K562 (cell line): ENCODE data around the gene MAGI2. TPM values are rescaled to one million over a fixed set of nuclear protein-coding genes. Genes with fewer than 3 reads are reported as not detected.

Experiments
- ATAC-seq: fragments of 200-7000 bp; cut with Tn5 transposase; 3 replicates; pipeline ENCODE4 v1.9.1; 2020; ENCODE audit warnings: moderate library complexity
- BruUV-seq: library from RNA; stranded (reverse); fragments of 400-500 nt; replicated peaks from 2 replicates; lab custom pipeline; 2021; lab: Mats Ljungman, UMichigan
- CTCF ChIA-PET: fragments of 300-600 bp; formaldehyde crosslinking; extraction: SDS; loops from one replicate; lab custom pipeline; 2021; ENCODE audit warnings: low intra/inter-chr PET ratio; lab: Yijun Ruan, JAX
- POLR2A ChIA-PET: fragments of 300-600, 350-650 bp; sonication (Branson Sonifier 250); formaldehyde crosslinking; extraction: SDS; loops from one replicate; lab custom pipeline; 2021; ENCODE audit warnings: antibody characterized with exemption, inconsistent platforms; lab: Yijun Ruan, JAX
- DNase-seq, 4 experiments: peaks; one replicate each; pipeline versions ENCODE4 v3.0.0 to v3.0.0-alpha.2; 2011 to 2018; ENCODE audit warnings: low spot score in 3 of 4, mixed read lengths in 3 of 4; ENCODE audit errors: extremely low read depth in 1 of 4
- FAIRE-seq: peaks from 2 replicates; lab custom pipeline; 2011; peaks lifted over from hg19 to GRCh38; lab: Jason Lieb, UNC
- H2AFZ ChIP-seq: 2 replicates; pipeline ENCODE4 v1.6.0; 2011; ENCODE audit warnings: low read depth, low read length, control low read depth, inconsistent platforms
- H3K27ac ChIP-seq: fragments of 200-600 bp; 3 replicates; pipeline ENCODE4 v1.8.0; 2011; ENCODE audit warnings: low read depth, mild to moderate bottlenecking, control low read depth, inconsistent platforms, low read length, moderate library complexity, mixed read lengths; ENCODE audit errors: extremely low read depth
- H3K27me3 ChIP-seq, 2 experiments: fragments of 300-600 bp in 1 of 2; 2 replicates in 1 of 2; 3 replicates in 1 of 2; pipeline versions ENCODE4 v1.6.0 to v1.8.0; 2011; ENCODE audit warnings: inconsistent platforms in 2 of 2, low read length in 2 of 2, mild to moderate bottlenecking in 1 of 2, mixed read lengths in 1 of 2, moderate library complexity in 1 of 2; ENCODE audit not compliant: control insufficient read depth in 2 of 2, insufficient read depth in 2 of 2
- H3K36me3 ChIP-seq: fragments of 300-600 bp; 3 replicates; pipeline ENCODE4 v1.8.0; 2011; ENCODE audit warnings: mild to moderate bottlenecking, low read length, inconsistent platforms; ENCODE audit not compliant: control insufficient read depth, insufficient read depth
- H3K4me1 ChIP-seq, 2 experiments: fragments of 200-600 bp in 1 of 2; replicated peaks in 1 of 2; 2 replicates in 1 of 2; 3 replicates in 1 of 2; pipeline versions ENCODE4 v1.5.1 to v1.8.0; 2011; ENCODE audit warnings: inconsistent platforms in 2 of 2, low read length in 2 of 2, mild to moderate bottlenecking in 1 of 2, mixed read lengths in 1 of 2, moderate library complexity in 1 of 2; ENCODE audit not compliant: control insufficient read depth in 2 of 2, insufficient read depth in 2 of 2
- H3K4me2 ChIP-seq: 2 replicates; pipeline ENCODE4 v1.6.1; 2011; ENCODE audit warnings: low read length, control low read depth, inconsistent platforms, mixed read lengths; ENCODE audit not compliant: insufficient read depth
- H3K4me3 ChIP-seq: fragments of 200-600 bp; sonication (generic), shearing (Covaris generic); 2 replicates; pipeline ENCODE4 v1.5.1; 2016; ENCODE audit warnings: control low read depth, inconsistent platforms
- H3K79me2 ChIP-seq: fragments of 200-600 bp; 3 replicates; pipeline ENCODE4 v1.8.0; 2011; ENCODE audit warnings: low read length, inconsistent platforms; ENCODE audit not compliant: control insufficient read depth, insufficient read depth
- H3K9ac ChIP-seq, 2 experiments: 2 replicates each; pipeline versions ENCODE4 v1.6.0 to v1.6.1; 2011; ENCODE audit warnings: low read depth in 2 of 2, low read length in 2 of 2, control low read depth in 1 of 2, inconsistent platforms in 1 of 2, mild to moderate bottlenecking in 1 of 2, mixed read lengths in 1 of 2; ENCODE audit not compliant: insufficient read depth in 1 of 2
- H3K9me1 ChIP-seq: one replicate; pipeline ENCODE4 v1.6.0; 2011; ENCODE audit warnings: inconsistent platforms, mild to moderate bottlenecking, low read length, moderate library complexity; ENCODE audit not compliant: control insufficient read depth, insufficient read depth
- H3K9me3 ChIP-seq: replicated peaks from 2 replicates; pipeline ENCODE4 v1.5.1; 2011; ENCODE audit warnings: low read depth, low read length, inconsistent platforms; ENCODE audit not compliant: control insufficient read depth, insufficient read depth
- H4K20me1 ChIP-seq: replicated peaks from 2 replicates; pipeline ENCODE4 v1.6.1; 2011; ENCODE audit warnings: low read length, inconsistent platforms, mixed read lengths; ENCODE audit not compliant: control insufficient read depth, insufficient read depth
- ETV1 ChIP-seq: fragments of 450-650 bp; conservative IDR thresholded peaks from 2 replicates; pipeline ENCODE4 v1.6.1; 2016; ENCODE audit warnings: missing genetic modification characterization, control low read depth, low read depth, missing compliant biosample characterization
- ETV6 ChIP-seq, 3 experiments: fragments of 150-350 bp in 1 of 3; sonication (generic) in 1 of 3; formaldehyde crosslinking in 1 of 3; IDR thresholded peaks; 2 replicates each; pipeline versions ENCODE4 v1.6.1 to v1.8.0; 2014 to 2022; ENCODE audit warnings: borderline replicate concordance in 2 of 3, low read depth in 2 of 3, antibody characterized with exemption in 1 of 3, low read length in 1 of 3, mild to moderate bottlenecking in 1 of 3, missing genetic modification reagents in 1 of 3
- IRF1 ChIP-seq: sonication (generic); formaldehyde crosslinking; IDR thresholded peaks from 2 replicates; pipeline ENCODE4 v1.8.0; 2022; ENCODE audit warnings: missing genetic modification reagents, mild to moderate bottlenecking, borderline replicate concordance
- NCOA6 ChIP-seq: fragments of 450-650 bp; IDR thresholded peaks from 2 replicates; pipeline ENCODE4 v1.6.1; 2017; ENCODE audit warnings: mild to moderate bottlenecking
- RBM34 ChIP-seq: fragments of 200-400 bp; formaldehyde crosslinking; IDR thresholded peaks from 2 replicates; pipeline ENCODE4 v1.6.1; 2018; ENCODE audit warnings: low read length, borderline replicate concordance; ENCODE audit not compliant: insufficient read depth
- SIN3A ChIP-seq, 2 experiments: fragments of 150-350 bp in 1 of 2; IDR thresholded peaks; 2 replicates each; pipeline ENCODE4 v1.6.1; 2011 to 2016; ENCODE audit warnings: borderline replicate concordance in 2 of 2, low read depth in 2 of 2, low read length in 2 of 2, mild to moderate bottlenecking in 2 of 2, moderate library complexity in 2 of 2; ENCODE audit not compliant: control insufficient read depth in 1 of 2
- SMAD4 ChIP-seq: fragments of 250-450 bp; sonication (Bioruptor Pico); conservative IDR thresholded peaks from 2 replicates; pipeline ENCODE4 v1.8.0; 2021; ENCODE audit warnings: inconsistent platforms, mild to moderate bottlenecking, moderate library complexity
- U2AF1 ChIP-seq: fragments of 200-400 bp; formaldehyde crosslinking; optimal IDR thresholded peaks from 2 replicates; pipeline ENCODE3; 2017; ENCODE audit warnings: mild to moderate bottlenecking, low read depth, low read length, moderate library complexity
- YY1 ChIP-seq, 3 experiments: IDR thresholded peaks; 2 replicates each; pipeline ENCODE4 v1.6.1; 2011; ENCODE audit warnings: low read length in 2 of 3, mild to moderate bottlenecking in 2 of 3, moderate library complexity in 2 of 3, borderline replicate concordance in 1 of 3, control low read depth in 1 of 3, low read depth in 1 of 3; ENCODE audit not compliant: insufficient read depth in 3 of 3, insufficient replicate concordance in 2 of 3, control insufficient read depth in 1 of 3, insufficient read length in 1 of 3; ENCODE audit errors: extremely low read depth in 1 of 3
- ZNF121 ChIP-seq: sonication (generic); formaldehyde crosslinking; conservative IDR thresholded peaks from 2 replicates; pipeline ENCODE4 v1.8.0; 2022; ENCODE audit warnings: missing genetic modification reagents
- WGBS: fragments of 100-300 bp; shearing (Covaris generic); methylation state at CpG from one replicate; pipeline ENCODE4 v1.1.6; 2016; ENCODE audit warnings: low coverage, mixed read lengths; ENCODE audit not compliant: insufficient coverage; ENCODE audit errors: missing lambda C conversion rate; 5-methylcytosine and 5-hydroxymethylcytosine counted together
- in situ Hi-C: fragments of 300-500 bp; cut with MboI; formaldehyde crosslinking; loops from 4 replicates; pipeline ENCODE4 v1.15.0; 2018; ENCODE audit warnings: inconsistent platforms, mixed read lengths
- intact Hi-C: fragments of 100-400 bp; cut with micrococcal nuclease; formaldehyde crosslinking; loops from 2 replicates; pipeline ENCODE4 v1.14.2; 2022
- polyA plus RNA-seq, 8 experiments: library from polyadenylated mRNA; depleted of rRNA in 4 of 8; stranded (reverse) in 5 of 8; unstranded in 3 of 8; fragments of >200 nt; fragmentation: Nextera tagmentation in 2 of 8; fragmentation: Illumina TruSeq in 1 of 8; extraction: Ambion mirVana in 2 of 8; extraction: Trizol in 1 of 8; gene quantifications; 2 replicates each; pipeline versions ENCODE4 v1.2.1 to v1.2.3, GENCODE V29; 2011 to 2014; ENCODE audit warnings: inconsistent platforms in 1 of 8, missing spikeins in 1 of 8
- total RNA-seq, 7 experiments: library from RNA; depleted of rRNA in 6 of 7; stranded (reverse); fragments of >200 nt in 6 of 7; fragmentation: Illumina TruSeq in 2 of 7; extraction: Trizol in 2 of 7; gene quantifications; 2 replicates each; pipeline versions ENCODE4 v1.2.1 to v1.2.3, GENCODE V29; 2011 to 2021; ENCODE audit warnings: low replicate concordance in 1 of 7

MAGI2 gene
- total and polyA plus RNA-seq, 9 of the 15 experiments (the other 6 are each of a cell fraction or from before 2014, with no cell fraction given): 0.27 to 1.4 (median 0.70) TPM

GRCh38 chr7:78594156-78594555 is 859.3 kb downstream of the MAGI2 start:
- BruUV-seq: no TSS peak
- H3K4me2 ChIP-seq: no peak overlapping the region
- H3K4me1 ChIP-seq: no peaks in the 10 kb centered on the region
- no peaks in the 10 kb centered on the region for H3K27me3 ChIP-seq
- intact Hi-C loops: no loop called here
- ChIA-PET POLR2A (no interaction called here), CTCF (no interaction called here)
- FAIRE-seq (no peak), ATAC-seq (no peak), DNase-seq (no peak)
- H3K27ac ChIP-seq: no peak overlapping the region
- 0% methylated on average over 3 of the region's 3 CpGs for WGBS
- in situ Hi-C loops: no loop called here
- no peak overlapping the region for H3K4me3 ChIP-seq
- H3K36me3 ChIP-seq: no peaks in the 10 kb centered on the region
- no peak overlapping the region for H3K9ac ChIP-seq
- H4K20me1 ChIP-seq: no peaks in the 10 kb centered on the region
- H3K9me1 ChIP-seq: no peaks in the 10 kb centered on the region
- H2AFZ ChIP-seq: no peak overlapping the region
- TF ChIP-seq ZNF121 (CRISPR knock-in tag) (no peak), ETV6 (IDR thresholded peaks at IDR 0.05; ENCODE audit: borderline replicate concordance in 1 of 2, low read depth in 2 of 2, low read length in 1 of 2) (no peak), ETV6 (CRISPR knock-in tag; IDR thresholded peaks at IDR 0.05; ENCODE audit: borderline replicate concordance) (no peak), NCOA6 (no peak), RBM34 (no peak), SMAD4 (CRISPR knock-in tag) (no peak), IRF1 (no peak), YY1 (IDR thresholded peaks at IDR 0.05; ENCODE audit: borderline replicate concordance in 1 of 3, control insufficient read depth in 1 of 3, extremely low read depth in 1 of 3, insufficient read depth in 3 of 3, insufficient read length in 1 of 3, insufficient replicate concordance in 2 of 3, low read depth in 1 of 3, low read length in 2 of 3) (no peak), ETV1 (no peak), U2AF1 (no peak), SIN3A (IDR thresholded peaks at IDR 0.05; ENCODE audit: borderline replicate concordance in 2 of 2, control insufficient read depth in 1 of 2, low read depth in 2 of 2, low read length in 2 of 2) (no peak)
- no peaks in the 10 kb centered on the region for H3K9me3 ChIP-seq
- no peaks in the 10 kb centered on the region for H3K79me2 ChIP-seq
